ENCODE results near the gene DNAJC25. TPM values are rescaled to one million over a fixed set of nuclear protein-coding genes. Genes with fewer than 3 reads are reported as not detected.
A peak's percentile ranks its signal among the peaks of the same experiment; 100 is the strongest.

Gene DNAJC25
- total RNA-seq (2021) (6.1 and 6.3 TPM in 2 replicates), Bru-seq, nascent RNA (percentile 79 among the genes with signal in this experiment), BruChase-seq, experiment 1, labeled RNA remaining after a 2-hour chase (percentile 88 among the genes with signal in this experiment), BruChase-seq, experiment 2, labeled RNA remaining after a 6-hour chase (percentile 87 among the genes with signal in this experiment)
- long read RNA-seq, transcript DNAJC25-201 (4 exons, 2,268 nt) = major isoform, 7 of 16 reads
- long read RNA-seq, transcript DNAJC25-202 (5 exons, 2,498 nt) = major isoform, 7 of 16 reads
- long read RNA-seq, partial matches to known transcripts = 2 of 16 reads
- long read RNA-seq, other reads (novel, unspliced or antisense) = 0 of 16 reads

- intact Hi-C loops (cut with micrococcal nuclease; ENCODE audit: unreplicated experiment) = loop anchor here (2.0 kb wide), 1 partner anchor 33 kb away; the partner anchor contains the start of gene PTGR1
- no TSS peak for BruUV-seq (replicated peaks)
- Histone ChIP-seq H3K4me1 (ENCODE audit: insufficient read depth, low read length, poor library complexity, severe bottlenecking) (peaks cover 18% of the 10 kb centered on the region), H3K36me3 (ENCODE audit: insufficient read depth, low read length, poor library complexity, severe bottlenecking) (no peaks in the 10 kb centered on the region), H3K27ac (ENCODE audit: low read depth, low read length, poor library complexity, severe bottlenecking) (peak within 1 kb of the TSS; percentile 89), H3K4me3 (ENCODE audit: low read depth, low read length, poor library complexity, severe bottlenecking) (peak within 1 kb of the TSS; percentile 80), H3K27me3 (replicated peaks; ENCODE audit: insufficient read depth, low read depth, low read length, poor library complexity) (no peaks in the 10 kb centered on the region), H3K9me3 (ENCODE audit: low read depth, low read length, poor library complexity, severe bottlenecking) (no peaks in the 10 kb centered on the region)
- POLR2A ChIA-PET (ENCODE audit: low non-redundant PET) = interaction anchor here (0.7 kb wide), 1 partner anchor 150 kb away, joined by 3 read pairs; no protein-coding TSS in a partner anchor
- peak; percentile 99 for DNase-seq (ENCODE audit: low spot score)
- CTCF ChIA-PET = no interaction called here
- TF ChIP-seq EZH2 (IDR thresholded peaks at IDR 0.05; ENCODE audit: borderline replicate concordance, low read depth, low read length, poor library complexity, severe bottlenecking) = no peak
Measured at GRCh38 chr9:111631214-111631971, at the start of gene DNAJC25. Gene DNAJC25 (plus strand): TSS chr9:111631334. CDS start chr9:111631408, 74 bp downstream.

DNA sequence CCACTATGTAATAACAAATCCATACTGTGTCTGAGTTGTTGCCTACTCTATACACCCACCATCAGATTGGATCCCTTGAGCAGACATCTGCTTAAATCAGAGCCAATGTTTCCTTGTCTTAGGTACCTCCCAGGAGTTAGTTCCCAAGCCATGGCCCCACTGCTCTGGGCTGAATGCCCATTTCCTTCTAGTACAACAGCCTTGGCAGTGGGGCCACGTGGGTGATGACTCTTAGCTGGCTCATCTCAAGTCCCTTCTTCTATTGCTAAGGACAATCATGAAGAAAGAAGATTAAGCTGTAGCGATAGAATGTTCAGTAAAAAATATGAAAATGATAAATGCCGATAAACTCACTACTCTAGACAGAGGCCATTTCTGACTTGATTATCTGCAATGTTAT is 48.2 kb upstream of the DNAJC25 start:
- DNase-seq (ENCODE audit: low spot score) = no peak
- ChIA-PET POLR2A (ENCODE audit: low non-redundant PET) (no interaction called here), CTCF (no interaction called here)
- peaks cover 5% of the 10 kb centered on the region for H3K36me3 ChIP-seq (ENCODE audit: insufficient read depth, low read length, poor library complexity, severe bottlenecking)
- no peak for TF ChIP-seq CTCF (conservative IDR thresholded peaks at IDR 0.05; ENCODE audit: low read depth, low read length)
- no peak for TF ChIP-seq EZH2 (IDR thresholded peaks at IDR 0.05; ENCODE audit: borderline replicate concordance, low read depth, low read length, poor library complexity, severe bottlenecking)
- no peak overlapping the region for H3K4me3 ChIP-seq (ENCODE audit: low read depth, low read length, poor library complexity, severe bottlenecking)
- no peaks in the 10 kb centered on the region for H3K9me3 ChIP-seq (ENCODE audit: low read depth, low read length, poor library complexity, severe bottlenecking)
- H3K27ac ChIP-seq (ENCODE audit: low read depth, low read length, poor library complexity, severe bottlenecking) = no peak overlapping the region
- H3K27me3 ChIP-seq (replicated peaks; ENCODE audit: insufficient read depth, low read depth, low read length, poor library complexity) = no peaks in the 10 kb centered on the region
- intact Hi-C loops (cut with micrococcal nuclease; ENCODE audit: unreplicated experiment) = no loop called here
- no peaks in the 10 kb centered on the region for H3K4me1 ChIP-seq (ENCODE audit: insufficient read depth, low read length, poor library complexity, severe bottlenecking)
- BruUV-seq (replicated peaks) = no TSS peak

GRCh38 chr9:111586378-111586777 is 44.8 kb upstream of the DNAJC25 start:
- no peak overlapping the region for H3K27ac ChIP-seq (ENCODE audit: low read depth, low read length, poor library complexity, severe bottlenecking)
- H3K27me3 ChIP-seq (replicated peaks; ENCODE audit: insufficient read depth, low read depth, low read length, poor library complexity) = no peaks in the 10 kb centered on the region
- no peak overlapping the region for H3K4me3 ChIP-seq (ENCODE audit: low read depth, low read length, poor library complexity, severe bottlenecking)
- no peaks in the 10 kb centered on the region for H3K4me1 ChIP-seq (ENCODE audit: insufficient read depth, low read length, poor library complexity, severe bottlenecking)
- CTCF ChIA-PET = no interaction called here
- H3K9me3 ChIP-seq (ENCODE audit: low read depth, low read length, poor library complexity, severe bottlenecking) = no peaks in the 10 kb centered on the region
- intact Hi-C loops (cut with micrococcal nuclease; ENCODE audit: unreplicated experiment) = no loop called here
- POLR2A ChIA-PET (ENCODE audit: low non-redundant PET) = no interaction called here
- BruUV-seq (replicated peaks) = no TSS peak
- H3K36me3 ChIP-seq (ENCODE audit: insufficient read depth, low read length, poor library complexity, severe bottlenecking) = no peaks in the 10 kb centered on the region
- DNase-seq (ENCODE audit: low spot score) = no peak
- TF ChIP-seq EZH2 (IDR thresholded peaks at IDR 0.05; ENCODE audit: borderline replicate concordance, low read depth, low read length, poor library complexity, severe bottlenecking) (no peak), CTCF (conservative IDR thresholded peaks at IDR 0.05; ENCODE audit: low read depth, low read length) (no peak)

All from A673 (cell line).